HG02763 (cell line): Measurements from ENCODE around the gene COL26A1.
"Not testable (repeated sequence)": the region's sequence is repeated elsewhere in the genome, so short reads cannot be mapped to it uniquely, and the experiment has no call there.

ENCODE experiments used
- ATAC-seq: cut with Tn5 transposase; IDR thresholded peaks from one replicate; pipeline ENCODE4 v1.9.1; 2021; ENCODE audit warnings: mild to moderate bottlenecking, moderate library complexity; ENCODE audit not compliant: unreplicated experiment

The COL26A1 gene

GRCh38 chr7:101490439-101490838 lies 127.8 kb downstream of the COL26A1 start:
- not testable (repeated sequence) for ATAC-seq

GRCh38 chr7:101491442-101491841 lies 128.8 kb downstream of the COL26A1 start:
- not testable (repeated sequence) for ATAC-seq

GRCh38 chr7:101494602-101495329 lies 132.1 kb downstream of the COL26A1 start:
- no peak for ATAC-seq

- ATAC-seq: no peak
Measured at GRCh38 chr7:101496017-101496416, 133.3 kb downstream of the COL26A1 start.

GRCh38 chr7:101501351-101501750 lies 138.7 kb downstream of the COL26A1 start:
- no peak for ATAC-seq

GRCh38 chr7:101502466-101503098 lies 139.9 kb downstream of the COL26A1 start:
- ATAC-seq: no peak

GRCh38 chr7:101505510-101505909 lies 142.8 kb downstream of the COL26A1 start:
- not testable (repeated sequence) for ATAC-seq

- ATAC-seq: no peak
Measured at GRCh38 chr7:101506531-101506930, 143.9 kb downstream of the COL26A1 start.

- ATAC-seq: no peak
Measured at GRCh38 chr7:101507327-101507726, 144.7 kb downstream of the COL26A1 start.

GRCh38 chr7:101507791-101508252 lies 145.1 kb downstream of the COL26A1 start:
- ATAC-seq: no peak

GRCh38 chr7:101510297-101510696 lies 147.6 kb downstream of the COL26A1 start:
- ATAC-seq: no peak

- no peak for ATAC-seq
Measured at GRCh38 chr7:101511965-101512364, 149.3 kb downstream of the COL26A1 start.

- no peak for ATAC-seq
Measured at GRCh38 chr7:101516851-101517250, 154.2 kb downstream of the COL26A1 start.

GRCh38 chr7:101517304-101517703 lies 154.6 kb downstream of the COL26A1 start:
- ATAC-seq: no peak

GRCh38 chr7:101518336-101518735 lies 155.7 kb downstream of the COL26A1 start:
- ATAC-seq: no peak

GRCh38 chr7:101519324-101520023 lies 156.8 kb downstream of the COL26A1 start:
- ATAC-seq: no peak

- no peak for ATAC-seq
Measured at GRCh38 chr7:101521430-101521925, 158.8 kb downstream of the COL26A1 start.

GRCh38 chr7:101522021-101522420 lies 159.3 kb downstream of the COL26A1 start:
- ATAC-seq: no peak

GRCh38 chr7:101527844-101528667 lies 165.4 kb downstream of the COL26A1 start:
- no peak for ATAC-seq

GRCh38 chr7:101529560-101529959 lies 166.9 kb downstream of the COL26A1 start:
- no peak for ATAC-seq
